Esophagus muscularis mucosa (tissue), 3 donors: ENCODE results near the gene HOXB6.

Experiments used
- CTCF ChIP-seq, 3 experiments: fragments of 200-600 bp in 2 of 3; fragments of 450-650 bp in 1 of 3; sonication (generic) in 2 of 3; IDR thresholded peaks; one replicate each; pipeline ENCODE4 v1.5.1; 2017 to 2019; ENCODE audit warnings: antibody characterized with exemption in 3 of 3, mild to moderate bottlenecking in 2 of 3, moderate library complexity in 1 of 3
- POLR2A ChIP-seq: fragments of 450-650 bp; IDR thresholded peaks from one replicate; pipeline ENCODE4 v1.6.1; 2017; ENCODE audit warnings: antibody characterized with exemption, moderate library complexity, mild to moderate bottlenecking, low read depth

GRCh38 chr17:48574505-48575065, 30.2 kb downstream of the HOXB6 start:
- TF ChIP-seq CTCF (IDR thresholded peaks at IDR 0.05): no peak
- TF ChIP-seq POLR2A: no peak
